ENCODE results near the gene OR9I1. TPM values are rescaled to one million over a fixed set of nuclear protein-coding genes. Genes with fewer than 3 reads are reported as not detected.

OR9I1 gene
- total and polyA plus RNA-seq, 2 donors (not counting 3 experiments of a cell fraction or from before 2014, with no cell fraction given) = not detected

- ChIA-PET POLR2A (no interaction called here), CTCF (no interaction called here)
- dilution Hi-C loops (cut with MboI; ENCODE audit: extremely low pct_ligation_motif_present, low sequenced_read_pairs) = no loop called here
- H3K9me3 ChIP-seq (replicated peaks; ENCODE audit: control insufficient read depth, insufficient read depth, low read length) = no peaks in the 10 kb centered on the region
- no peak for DNase-seq (ENCODE audit: low read depth, low spot score)
- no peak overlapping the region for H3K27ac ChIP-seq (ENCODE audit: insufficient read depth, low read depth, low read length)
- H3K4me1 ChIP-seq (ENCODE audit: control insufficient read depth, extremely low read depth, insufficient read depth, low read length) = no peaks in the 10 kb centered on the region
- H2AFZ ChIP-seq (ENCODE audit: low read depth, low read length) = no peak overlapping the region
- no TSS peak for BruUV-seq (replicated peaks)
- intact Hi-C loops (cut with micrococcal nuclease) = loop anchor here (10.0 kb wide), 2 partner anchors 234 to 446 kb away; no protein-coding TSS in a partner anchor
- H3K4me3 ChIP-seq (replicated peaks in 1 of 3; ENCODE audit: insufficient read depth in 1 of 3, low read depth in 1 of 3, low read length in 3 of 3) = no peak overlapping the region
- peaks cover 0 to 2% of the 10 kb centered on the region in 2 experiments for H3K27me3 ChIP-seq (ENCODE audit: control insufficient read depth in 2 of 2, insufficient read depth in 2 of 2, low read length in 2 of 2)
- no peaks in the 10 kb centered on the region for H3K79me2 ChIP-seq (ENCODE audit: control insufficient read depth, insufficient read depth, low read length)
- no peaks in the 10 kb centered on the region for H3K9me1 ChIP-seq (replicated peaks; ENCODE audit: control insufficient read depth, extremely low read depth, insufficient read depth, low read length)
- H3K9ac ChIP-seq (replicated peaks; ENCODE audit: extremely low read depth, insufficient read depth, low read length) = no peak overlapping the region
- TF ChIP-seq, protein P1, sequence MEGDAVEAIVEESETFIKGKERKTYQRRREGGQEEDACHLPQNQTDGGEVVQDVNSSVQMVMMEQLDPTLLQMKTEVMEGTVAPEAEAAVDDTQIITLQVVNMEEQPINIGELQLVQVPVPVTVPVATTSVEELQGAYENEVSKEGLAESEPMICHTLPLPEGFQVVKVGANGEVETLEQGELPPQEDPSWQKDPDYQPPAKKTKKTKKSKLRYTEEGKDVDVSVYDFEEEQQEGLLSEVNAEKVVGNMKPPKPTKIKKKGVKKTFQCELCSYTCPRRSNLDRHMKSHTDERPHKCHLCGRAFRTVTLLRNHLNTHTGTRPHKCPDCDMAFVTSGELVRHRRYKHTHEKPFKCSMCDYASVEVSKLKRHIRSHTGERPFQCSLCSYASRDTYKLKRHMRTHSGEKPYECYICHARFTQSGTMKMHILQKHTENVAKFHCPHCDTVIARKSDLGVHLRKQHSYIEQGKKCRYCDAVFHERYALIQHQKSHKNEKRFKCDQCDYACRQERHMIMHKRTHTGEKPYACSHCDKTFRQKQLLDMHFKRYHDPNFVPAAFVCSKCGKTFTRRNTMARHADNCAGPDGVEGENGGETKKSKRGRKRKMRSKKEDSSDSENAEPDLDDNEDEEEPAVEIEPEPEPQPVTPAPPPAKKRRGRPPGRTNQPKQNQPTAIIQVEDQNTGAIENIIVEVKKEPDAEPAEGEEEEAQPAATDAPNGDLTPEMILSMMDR (IDR thresholded peaks at IDR 0.05; ENCODE audit: extremely low read depth in 1 of 2, insufficient read depth in 1 of 2, low read depth in 1 of 2, low read length in 2 of 2) = peak in 1 of 2 donors; percentile 20
- TF ChIP-seq JUN (IDR thresholded peaks at IDR 0.05; ENCODE audit: borderline replicate concordance, insufficient read depth, insufficient read length, low read depth) = no peak
- no peaks in the 10 kb centered on the region for H4K20me1 ChIP-seq (replicated peaks; ENCODE audit: control insufficient read depth, extremely low read depth, insufficient read depth, low read length)
- H3K4me2 ChIP-seq (ENCODE audit: insufficient read depth, low read length) = no peak overlapping the region
- no peaks in the 10 kb centered on the region for H3K36me3 ChIP-seq (ENCODE audit: control insufficient read depth in 2 of 2, extremely low read depth in 1 of 2, insufficient read depth in 2 of 2, low read length in 2 of 2)
- FAIRE-seq = no peak
Measured at GRCh38 chr11:58068655-58069054, 56.7 kb downstream of the OR9I1 start.

DNA sequence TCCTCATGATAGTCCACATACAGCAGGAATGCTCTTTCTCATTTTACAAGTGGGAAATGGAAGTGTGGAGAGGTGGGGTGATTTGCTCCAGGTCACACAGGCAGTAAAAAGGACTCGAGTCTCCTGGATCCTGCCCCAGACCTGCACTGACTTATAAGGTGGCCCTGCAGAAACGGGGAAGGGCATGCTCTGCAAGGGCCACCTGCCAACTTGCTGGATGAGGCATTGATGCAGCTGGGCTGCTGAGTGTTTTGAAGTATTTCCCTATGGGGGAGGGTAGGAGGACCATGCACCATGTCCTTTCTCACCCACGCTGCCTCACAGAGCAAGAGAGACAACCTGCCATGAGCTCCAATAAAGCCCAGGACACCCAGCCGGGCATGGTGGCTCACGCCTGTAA lies 57.6 kb downstream of the OR9I1 start:
- TF ChIP-seq GATA2 (IDR thresholded peaks at IDR 0.05; ENCODE audit: insufficient read depth, insufficient read length, low read depth, low read length) (no peak), POLR2AphosphoS5 (IDR thresholded peaks at IDR 0.05; ENCODE audit: insufficient read depth, low read depth, low read length) (no peak), EZH2 (IDR thresholded peaks at IDR 0.05; ENCODE audit: borderline replicate concordance, low read depth, low read length, severe bottlenecking) (no peak), POLR2A (IDR thresholded peaks at IDR 0.05; ENCODE audit: low read depth, low read length) (no peak), MYC (IDR thresholded peaks at IDR 0.05; ENCODE audit: low read depth, low read length) (no peak), FOS (IDR thresholded peaks at IDR 0.05; ENCODE audit: borderline replicate concordance, insufficient read depth, low read length) (no peak), JUN (IDR thresholded peaks at IDR 0.05; ENCODE audit: borderline replicate concordance, insufficient read depth, insufficient read length, low read depth) (no peak)
- TF ChIP-seq, protein P1 (IDR thresholded peaks at IDR 0.05; ENCODE audit: extremely low read depth in 1 of 2, insufficient read depth in 1 of 2, low read depth in 1 of 2, low read length in 2 of 2) = no peak
- TF ChIP-seq, protein P2, sequence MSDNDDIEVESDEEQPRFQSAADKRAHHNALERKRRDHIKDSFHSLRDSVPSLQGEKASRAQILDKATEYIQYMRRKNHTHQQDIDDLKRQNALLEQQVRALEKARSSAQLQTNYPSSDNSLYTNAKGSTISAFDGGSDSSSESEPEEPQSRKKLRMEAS (IDR thresholded peaks at IDR 0.05; ENCODE audit: insufficient read depth, insufficient read length) = no peak
- intact Hi-C loops (cut with micrococcal nuclease) = loop anchor here (10.0 kb wide), 2 partner anchors 233 to 447 kb away; no protein-coding TSS in a partner anchor
- no peaks in the 10 kb centered on the region for H3K9me3 ChIP-seq (replicated peaks; ENCODE audit: control insufficient read depth, insufficient read depth, low read length)
- no peaks in the 10 kb centered on the region for H3K9me1 ChIP-seq (replicated peaks; ENCODE audit: control insufficient read depth, extremely low read depth, insufficient read depth, low read length)
- CTCF ChIA-PET = no interaction called here
- no peak for FAIRE-seq
- H3K4me3 ChIP-seq (replicated peaks in 1 of 3; ENCODE audit: insufficient read depth in 1 of 3, low read depth in 1 of 3, low read length in 3 of 3) = no peak overlapping the region
- H3K36me3 ChIP-seq (ENCODE audit: control insufficient read depth in 2 of 2, extremely low read depth in 1 of 2, insufficient read depth in 2 of 2, low read length in 2 of 2) = no peaks in the 10 kb centered on the region
- H4K20me1 ChIP-seq (replicated peaks; ENCODE audit: control insufficient read depth, extremely low read depth, insufficient read depth, low read length) = no peaks in the 10 kb centered on the region
- peaks cover 0 to 2% of the 10 kb centered on the region in 2 experiments for H3K27me3 ChIP-seq (ENCODE audit: control insufficient read depth in 2 of 2, insufficient read depth in 2 of 2, low read length in 2 of 2)
- no peak overlapping the region for H2AFZ ChIP-seq (ENCODE audit: low read depth, low read length)
- no peaks in the 10 kb centered on the region for H3K79me2 ChIP-seq (ENCODE audit: control insufficient read depth, insufficient read depth, low read length)
- dilution Hi-C loops (cut with MboI; ENCODE audit: extremely low pct_ligation_motif_present, low sequenced_read_pairs) = no loop called here
- H3K27ac ChIP-seq (ENCODE audit: insufficient read depth, low read depth, low read length) = no peak overlapping the region
- BruUV-seq (replicated peaks) = no TSS peak
- DNase-seq (ENCODE audit: low read depth, low spot score) = no peak
- H3K4me2 ChIP-seq (ENCODE audit: insufficient read depth, low read length) = no peak overlapping the region
- POLR2A ChIA-PET = no interaction called here
- H3K9ac ChIP-seq (replicated peaks; ENCODE audit: extremely low read depth, insufficient read depth, low read length) = no peak overlapping the region
- H3K4me1 ChIP-seq (ENCODE audit: control insufficient read depth, extremely low read depth, insufficient read depth, low read length) = no peaks in the 10 kb centered on the region
